Bronchial epithelial cell (primary cell): ENCODE measurements around the gene ADCY2. TPM values are rescaled to one million over a fixed set of nuclear protein-coding genes. Genes with fewer than 3 reads are reported as not detected.

ENCODE experiments used
- DNase-seq: peaks from one replicate; pipeline ENCODE4 v3.0.0-alpha.2; 2010; ENCODE audit warnings: low read depth
- FAIRE-seq: peaks from 2 replicates; lab custom pipeline; 2011; peaks lifted over from hg19 to GRCh38; lab: Jason Lieb, UNC
- H3K27me3 ChIP-seq: 2 replicates; pipeline ENCODE4 v1.5.1; 2011; ENCODE audit warnings: low read length; ENCODE audit not compliant: control insufficient read depth, insufficient read depth
- H3K36me3 ChIP-seq: 2 replicates; pipeline ENCODE4 v1.5.1; 2011; ENCODE audit warnings: low read length; ENCODE audit not compliant: control insufficient read depth, insufficient read depth
- H3K4me3 ChIP-seq: 2 replicates; pipeline ENCODE4 v1.5.1; 2011; ENCODE audit warnings: mild to moderate bottlenecking, low read depth, low read length, control low read depth
- total RNA-seq: library from RNA; depleted of rRNA; stranded (reverse); fragments of >200 nt; gene quantifications from 2 replicates; pipeline ENCODE4 v1.2.1, GENCODE V29; 2014
- TF ChIP-seq, protein P1 (sequence below): IDR thresholded peaks from 2 replicates; pipeline ENCODE4 v1.5.1; 2011; ENCODE audit warnings: mild to moderate bottlenecking, moderate library complexity, low read length, control low read depth, inconsistent platforms; ENCODE audit not compliant: insufficient read depth, severe bottlenecking

The ADCY2 gene
- total RNA-seq, 1 donor from 2014 or later: under 0.01 TPM

DNA sequence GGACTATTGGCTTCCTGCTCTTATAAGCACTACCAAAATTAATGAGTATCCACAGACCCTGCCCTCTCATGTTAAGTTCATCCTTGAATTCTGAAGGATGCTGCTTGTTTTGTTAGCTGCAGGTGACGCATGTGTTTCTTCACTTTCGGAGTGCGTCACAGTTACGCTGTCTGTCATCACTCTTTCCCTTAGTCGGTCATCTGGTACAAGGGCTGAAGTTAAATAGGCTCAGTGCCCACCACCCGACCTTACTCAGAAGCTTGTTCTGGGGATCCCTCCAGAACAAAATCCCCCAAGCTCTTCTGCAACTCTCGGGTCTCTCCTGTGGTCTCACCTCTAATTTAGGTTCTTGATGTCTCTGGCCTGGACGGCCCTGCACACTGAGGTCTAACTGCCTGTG, 51.0 kb downstream of the ADCY2 start:
- DNase-seq: no peak
- TF ChIP-seq, protein P1, sequence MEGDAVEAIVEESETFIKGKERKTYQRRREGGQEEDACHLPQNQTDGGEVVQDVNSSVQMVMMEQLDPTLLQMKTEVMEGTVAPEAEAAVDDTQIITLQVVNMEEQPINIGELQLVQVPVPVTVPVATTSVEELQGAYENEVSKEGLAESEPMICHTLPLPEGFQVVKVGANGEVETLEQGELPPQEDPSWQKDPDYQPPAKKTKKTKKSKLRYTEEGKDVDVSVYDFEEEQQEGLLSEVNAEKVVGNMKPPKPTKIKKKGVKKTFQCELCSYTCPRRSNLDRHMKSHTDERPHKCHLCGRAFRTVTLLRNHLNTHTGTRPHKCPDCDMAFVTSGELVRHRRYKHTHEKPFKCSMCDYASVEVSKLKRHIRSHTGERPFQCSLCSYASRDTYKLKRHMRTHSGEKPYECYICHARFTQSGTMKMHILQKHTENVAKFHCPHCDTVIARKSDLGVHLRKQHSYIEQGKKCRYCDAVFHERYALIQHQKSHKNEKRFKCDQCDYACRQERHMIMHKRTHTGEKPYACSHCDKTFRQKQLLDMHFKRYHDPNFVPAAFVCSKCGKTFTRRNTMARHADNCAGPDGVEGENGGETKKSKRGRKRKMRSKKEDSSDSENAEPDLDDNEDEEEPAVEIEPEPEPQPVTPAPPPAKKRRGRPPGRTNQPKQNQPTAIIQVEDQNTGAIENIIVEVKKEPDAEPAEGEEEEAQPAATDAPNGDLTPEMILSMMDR: no peak
- Histone ChIP-seq H3K27me3 (no peaks in the 10 kb centered on the region), H3K36me3 (no peaks in the 10 kb centered on the region), H3K4me3 (no peak overlapping the region)
- no peak for FAIRE-seq

DNA sequence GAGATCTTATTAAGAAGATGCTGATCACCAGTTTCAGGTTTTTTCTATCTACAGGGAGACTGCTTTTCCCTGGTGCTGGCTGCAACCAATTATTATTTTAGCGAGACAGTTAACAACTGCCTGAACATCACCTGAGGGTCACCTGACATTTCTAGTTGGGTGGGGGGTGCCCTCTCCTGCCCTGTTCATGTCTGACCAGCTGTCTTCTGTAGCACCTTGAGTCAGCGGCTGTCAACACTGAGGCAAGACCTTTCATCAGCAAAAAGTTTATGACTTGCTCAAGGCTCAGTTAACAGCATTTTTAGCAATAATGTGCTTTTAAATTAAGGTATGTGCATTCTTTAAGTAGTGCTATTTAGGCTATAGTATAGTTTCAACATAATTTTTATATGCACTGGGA, 58.0 kb downstream of the ADCY2 start:
- no peak for FAIRE-seq
- TF ChIP-seq, protein P1: no peak

DNA sequence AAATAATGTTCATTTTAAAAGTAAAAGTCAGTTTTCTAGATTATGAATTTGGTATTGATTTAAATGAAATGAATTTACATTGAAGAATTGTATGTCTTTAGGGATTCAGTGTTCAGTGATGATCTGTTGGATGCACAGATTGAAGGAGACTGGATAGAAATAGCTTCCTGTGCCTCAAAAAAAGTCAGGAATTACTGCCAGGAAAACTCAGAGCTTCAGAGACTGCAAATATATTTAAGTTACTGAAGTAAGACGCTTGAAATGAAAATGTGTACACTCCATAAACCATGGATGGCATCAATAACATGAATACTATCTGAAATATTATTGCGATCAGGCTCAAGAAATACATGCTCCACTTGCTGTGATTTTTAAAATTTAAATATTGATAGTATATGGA, 60.3 kb downstream of the ADCY2 start:
- no peak for FAIRE-seq
- no peak for DNase-seq

More for the DNA sequence above, 58.0 kb downstream of the ADCY2 start:
- DNase-seq: no peak
- H3K4me3 ChIP-seq: no peak overlapping the region
- no peaks in the 10 kb centered on the region for H3K36me3 ChIP-seq
- H3K27me3 ChIP-seq: no peaks in the 10 kb centered on the region

DNA sequence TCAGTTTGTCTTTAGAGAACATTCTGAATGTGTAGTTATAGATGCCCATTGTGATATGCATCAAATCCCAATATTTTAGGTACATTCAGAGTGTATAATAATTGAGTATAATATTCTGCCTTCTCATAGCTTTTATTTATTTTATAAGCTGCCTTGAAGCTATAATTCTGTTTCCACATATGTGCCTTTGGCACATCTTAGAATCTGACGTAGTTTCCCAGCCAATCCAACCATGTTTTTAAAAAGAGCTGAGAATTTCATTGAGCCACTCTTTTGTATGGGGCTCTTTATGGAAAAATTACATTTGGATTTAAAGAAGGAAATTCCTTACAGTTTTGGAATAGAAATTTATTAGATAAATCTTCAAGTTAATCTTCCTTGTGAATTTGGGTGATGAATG, 65.4 kb downstream of the ADCY2 start:
- TF ChIP-seq, protein P1: no peak
- Histone ChIP-seq H3K27me3 (no peaks in the 10 kb centered on the region), H3K36me3 (no peaks in the 10 kb centered on the region), H3K4me3 (no peak overlapping the region)
- DNase-seq (no peak), FAIRE-seq (no peak)

More for the DNA sequence above, 60.3 kb downstream of the ADCY2 start:
- H3K27me3 ChIP-seq: no peaks in the 10 kb centered on the region
- H3K4me3 ChIP-seq: no peak overlapping the region
- TF ChIP-seq, protein P1: no peak
- no peaks in the 10 kb centered on the region for H3K36me3 ChIP-seq

DNA sequence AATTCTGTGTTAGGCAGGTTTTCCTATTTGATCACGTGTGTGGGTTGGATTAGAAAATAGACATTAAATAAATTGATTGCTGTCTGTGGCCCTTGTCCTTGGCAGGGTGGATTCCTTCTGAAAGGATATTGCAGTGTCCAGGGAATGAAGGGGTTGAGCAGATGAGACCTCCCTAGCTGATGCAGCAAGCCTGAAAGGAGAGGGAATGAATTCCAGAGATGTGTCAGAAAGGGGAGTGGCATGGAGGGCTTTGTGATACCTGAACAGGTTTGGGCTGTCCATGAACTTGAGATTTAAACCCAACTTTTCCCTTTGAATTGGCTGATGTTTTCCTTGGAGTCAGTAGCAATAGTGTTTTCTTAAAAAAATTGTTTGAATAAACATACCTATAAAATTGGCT, 66.8 kb downstream of the ADCY2 start:
- no peak for DNase-seq
- Histone ChIP-seq H3K4me3 (no peak overlapping the region), H3K27me3 (no peaks in the 10 kb centered on the region), H3K36me3 (no peaks in the 10 kb centered on the region)
- FAIRE-seq: no peak
- TF ChIP-seq, protein P1: no peak

DNA sequence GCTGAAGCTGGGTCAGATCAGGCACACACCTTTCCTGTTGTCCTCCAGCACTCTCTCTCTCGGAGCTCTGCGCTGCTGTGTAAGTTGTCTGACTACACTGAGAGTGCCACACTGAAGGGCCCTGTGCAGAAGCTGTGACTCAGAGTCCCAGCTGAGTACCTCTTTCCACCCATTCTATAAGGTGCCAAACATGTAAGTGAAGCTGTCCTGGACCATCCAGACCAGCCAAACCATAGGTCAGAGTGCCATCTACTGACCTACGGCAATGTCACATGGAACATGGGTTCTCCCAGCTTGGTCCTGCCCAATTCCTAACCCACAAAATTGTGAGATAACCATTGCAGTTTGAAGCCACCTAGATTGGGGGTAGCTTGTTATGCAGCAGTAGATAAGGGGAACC, 68.2 kb downstream of the ADCY2 start:
- DNase-seq: no peak
- H3K27me3 ChIP-seq: no peaks in the 10 kb centered on the region
- FAIRE-seq: no peak
- TF ChIP-seq, protein P1: no peak
- H3K36me3 ChIP-seq: no peaks in the 10 kb centered on the region
- H3K4me3 ChIP-seq: no peak overlapping the region
